Stimulated activated CD8-positive, alpha-beta memory T cell treated with anti-CD3 and anti-CD28 coated beads, Interleukin-15, amount 100 ng/mL, for 4 hours (primary cell): ENCODE data around the gene ABTB1.
"Not testable (repeated sequence)": the region's sequence is repeated elsewhere in the genome, so short reads cannot be mapped to it uniquely, and the experiment has no call there.

Source experiments
- DNase-seq, 2 donors: peaks; one replicate each; pipeline ENCODE4 v3.0.0-alpha.2; 2020; ENCODE audit warnings: low read depth in 2 of 2

The ABTB1 gene

GRCh38 chr3:127702151-127702578, 29.4 kb downstream of the ABTB1 start:
- no peak for DNase-seq

- not testable (repeated sequence) for DNase-seq
Observed at GRCh38 chr3:127704840-127705239, 32.1 kb downstream of the ABTB1 start.

GRCh38 chr3:127706312-127706711, 33.6 kb downstream of the ABTB1 start:
- no peak for DNase-seq

GRCh38 chr3:127706785-127707351, 34.1 kb downstream of the ABTB1 start:
- DNase-seq, result no peak

- no peak for DNase-seq
Observed at GRCh38 chr3:127707851-127708411, 35.2 kb downstream of the ABTB1 start.

GRCh38 chr3:127708837-127709236, 36.1 kb downstream of the ABTB1 start:
- DNase-seq, result no peak

- no peak for DNase-seq
Observed at GRCh38 chr3:127709320-127710060, 36.7 kb downstream of the ABTB1 start.

GRCh38 chr3:127710155-127710941, 37.6 kb downstream of the ABTB1 start:
- no peak for DNase-seq

- DNase-seq, result no peak
Observed at GRCh38 chr3:127711021-127711695, 38.4 kb downstream of the ABTB1 start.

GRCh38 chr3:127711896-127712295, 39.1 kb downstream of the ABTB1 start:
- DNase-seq, result no peak

- no peak for DNase-seq
Observed at GRCh38 chr3:127712461-127712860, 39.7 kb downstream of the ABTB1 start.

- DNase-seq, result no peak
Observed at GRCh38 chr3:127712881-127713771, 40.4 kb downstream of the ABTB1 start.

GRCh38 chr3:127714125-127714571, 41.4 kb downstream of the ABTB1 start:
- DNase-seq, result no peak

- DNase-seq, result no peak
Observed at GRCh38 chr3:127714866-127715265, 42.1 kb downstream of the ABTB1 start.

- DNase-seq, result no peak
Observed at GRCh38 chr3:127715532-127715931, 42.8 kb downstream of the ABTB1 start.

- DNase-seq, result no peak
Observed at GRCh38 chr3:127716384-127716783, 43.6 kb downstream of the ABTB1 start.

GRCh38 chr3:127717357-127718244, 44.8 kb downstream of the ABTB1 start:
- DNase-seq, result no peak

- no peak for DNase-seq
Observed at GRCh38 chr3:127718245-127718915, 45.6 kb downstream of the ABTB1 start.

- DNase-seq, result no peak
Observed at GRCh38 chr3:127718916-127719290, 46.2 kb downstream of the ABTB1 start.
